GM12891 (cell line): Measurements from ENCODE around the gene PERCC1.

ENCODE experiments used
- DNase-seq: peaks from one replicate; pipeline ENCODE4 v3.0.0; 2011; ENCODE audit warnings: low spot score; ENCODE audit not compliant: insufficient read length
- FAIRE-seq: peaks from 2 replicates; lab custom pipeline; 2011; peaks lifted over from hg19 to GRCh38; lab: Jason Lieb, UNC
- PAX5 ChIP-seq: IDR thresholded peaks from 2 replicates; pipeline ENCODE4 v1.6.1; 2011; ENCODE audit warnings: low read length, moderate library complexity, mild to moderate bottlenecking; ENCODE audit not compliant: insufficient read depth, severe bottlenecking
- POLR2A ChIP-seq: IDR thresholded peaks from 2 replicates; pipeline ENCODE4 v1.6.1; 2011; ENCODE audit warnings: low read depth, low read length, control low read depth
- POLR2AphosphoS5 ChIP-seq: IDR thresholded peaks from 2 replicates; pipeline ENCODE4 v1.6.1; 2011; ENCODE audit warnings: low read depth, low read length, control low read depth
- POU2F2 ChIP-seq: IDR thresholded peaks from 2 replicates; pipeline ENCODE4 v1.6.1; 2011; ENCODE audit warnings: low read depth, mild to moderate bottlenecking, control low read depth, low read length, moderate library complexity
- SPI1 ChIP-seq: IDR thresholded peaks from 2 replicates; pipeline ENCODE4 v1.6.1; 2011; ENCODE audit warnings: low read depth, low read length, control low read depth
- TAF1 ChIP-seq: IDR thresholded peaks from 2 replicates; pipeline ENCODE4 v1.6.1; 2011; ENCODE audit warnings: low read depth, low read length, control low read depth

The PERCC1 gene

GRCh38 chr16:1425616-1426370 lies 5.1 kb upstream of the PERCC1 start:
- no peak for FAIRE-seq
- DNase-seq = no peak
- TF ChIP-seq POU2F2 (no peak), POLR2AphosphoS5 (no peak), PAX5 (no peak), TAF1 (no peak), SPI1 (no peak), POLR2A (no peak)

- FAIRE-seq (no peak), DNase-seq (no peak)
- TF ChIP-seq TAF1 = no peak
- TF ChIP-seq SPI1 = no peak
- no peak for TF ChIP-seq PAX5
- TF ChIP-seq POLR2AphosphoS5 = no peak
- no peak for TF ChIP-seq POU2F2
- no peak for TF ChIP-seq POLR2A
These were observed 4.0 kb upstream of the PERCC1 start for GRCh38 chr16:1426734-1427471.

- no peak for FAIRE-seq
- no peak for TF ChIP-seq PAX5
- TF ChIP-seq TAF1 = no peak
- no peak for TF ChIP-seq POU2F2
- no peak for TF ChIP-seq POLR2AphosphoS5
- no peak for TF ChIP-seq SPI1
- TF ChIP-seq POLR2A = no peak
- no peak for DNase-seq
These were observed 3.1 kb upstream of the PERCC1 start for GRCh38 chr16:1427473-1428461.

GRCh38 chr16:1428511-1428910 lies 2.4 kb upstream of the PERCC1 start:
- peak; percentile 93 for DNase-seq
- FAIRE-seq = no peak
- no peak for TF ChIP-seq POLR2AphosphoS5
- no peak for TF ChIP-seq POLR2A
- TF ChIP-seq SPI1 = no peak

GRCh38 chr16:1429012-1429411 lies 1.9 kb upstream of the PERCC1 start:
- TF ChIP-seq PAX5 = no peak
- no peak for TF ChIP-seq SPI1
- TF ChIP-seq POLR2AphosphoS5 = no peak
- no peak for TF ChIP-seq POLR2A
- no peak for TF ChIP-seq POU2F2
- no peak for TF ChIP-seq TAF1
- DNase-seq (no peak), FAIRE-seq (no peak)

DNA sequence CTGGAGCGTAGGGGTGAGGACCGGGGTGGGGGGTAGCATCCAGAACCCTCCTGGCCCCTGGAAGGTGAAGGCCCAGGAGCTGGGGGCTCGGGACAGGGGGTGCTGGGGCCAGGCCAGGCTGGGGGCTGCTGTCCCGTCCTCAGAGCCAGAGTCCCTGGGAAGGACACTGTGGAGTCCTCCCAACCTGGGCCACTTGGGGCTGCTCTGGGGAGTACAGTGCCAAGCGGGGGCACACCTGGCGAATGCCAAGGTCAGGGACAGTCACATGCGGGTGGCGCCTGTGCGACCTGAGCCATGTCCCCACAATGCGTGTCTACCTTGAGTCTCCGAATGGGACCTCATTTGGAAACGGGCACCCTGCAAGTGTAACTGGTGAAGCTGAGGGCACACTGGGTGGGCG lies 1.2 kb upstream of the PERCC1 start:
- FAIRE-seq = no peak
- TF ChIP-seq SPI1 (no peak), POU2F2 (no peak), POLR2A (no peak), POLR2AphosphoS5 (no peak), TAF1 (no peak), PAX5 (no peak)
- no peak for DNase-seq

GRCh38 chr16:1430214-1430758 lies 592 bp upstream of the PERCC1 start:
- no peak for DNase-seq
- FAIRE-seq = no peak

DNA sequence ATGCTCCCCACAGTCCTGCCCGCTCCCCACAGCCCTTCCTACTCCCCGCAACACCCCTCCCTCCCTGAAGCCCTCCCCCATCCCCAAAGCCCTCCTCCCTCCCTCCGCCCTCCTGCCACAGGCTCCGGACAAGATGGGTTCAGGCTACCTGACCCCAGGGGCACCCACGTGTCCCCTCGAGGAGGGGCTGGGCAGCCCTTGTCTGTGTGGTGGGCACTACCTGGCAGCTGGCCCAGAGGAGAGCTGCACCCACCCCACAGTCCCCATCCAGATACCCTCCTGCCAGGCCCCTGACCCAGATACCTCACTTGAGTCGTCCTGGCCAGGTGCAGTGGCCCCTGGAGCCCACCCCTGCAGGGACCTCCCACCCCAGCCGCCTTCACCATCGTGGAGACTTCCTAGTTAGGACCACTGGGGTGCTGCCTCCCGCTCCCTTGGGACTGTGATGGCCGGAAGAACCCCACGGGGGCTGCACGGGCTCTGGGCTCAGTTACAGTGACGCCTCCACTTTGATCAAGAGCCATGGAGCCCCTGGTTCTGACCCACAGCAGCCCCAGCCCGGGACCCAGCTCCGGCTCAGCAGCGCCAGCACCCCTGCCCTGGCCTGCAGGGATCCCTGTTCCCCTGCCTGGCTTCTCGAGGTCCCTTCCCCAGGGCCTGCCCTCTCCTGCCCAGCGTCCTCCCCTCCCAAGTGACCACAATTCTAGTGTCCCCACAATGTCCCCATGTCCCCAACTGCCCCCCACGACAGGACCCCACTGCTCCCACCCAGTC lies 806 bp downstream of the PERCC1 start:
- TF ChIP-seq PAX5 (no peak), POU2F2 (no peak), TAF1 (no peak), POLR2A (no peak), SPI1 (no peak), POLR2AphosphoS5 (no peak)
- DNase-seq (no peak), FAIRE-seq (no peak)

More at GRCh38 chr16:1430214-1430758, 592 bp upstream of the PERCC1 start:
- no peak for TF ChIP-seq POU2F2
- no peak for TF ChIP-seq PAX5
- TF ChIP-seq POLR2AphosphoS5 = no peak
- no peak for TF ChIP-seq TAF1
- no peak for TF ChIP-seq SPI1
